ENCODE results near the gene KCNH8.

GRCh38 chr3:19392150-19392549 lies 243.8 kb downstream of the KCNH8 start:
- no peak for TF ChIP-seq CTCF (conservative IDR thresholded peaks at IDR 0.05 in 1 of 2, IDR thresholded peaks at IDR 0.05 in 1 of 2; ENCODE audit: extremely low read depth in 1 of 2, insufficient read depth in 1 of 2, low read depth in 1 of 2, low read length in 2 of 2)
- TF ChIP-seq EZH2 (IDR thresholded peaks at IDR 0.05; ENCODE audit: borderline replicate concordance, low read length): no peak

Data from mammary epithelial cell (primary cell).